PC-3 (cell line): Measurements from ENCODE around the gene NRSN2. TPM values are rescaled to one million over a fixed set of nuclear protein-coding genes. Genes with fewer than 3 reads are reported as not detected.

Source experiments
- ATAC-seq: fragments of 200-7000 bp; cut with Tn5 transposase; 2 replicates; pipeline ENCODE4 v1.9.1; 2020; ENCODE audit warnings: mild to moderate bottlenecking, moderate library complexity
- BruUV-seq: library from RNA; stranded (reverse); fragments of 400-500 nt; replicated peaks from 2 replicates; lab custom pipeline; 2021; lab: Mats Ljungman, UMichigan
- CTCF ChIA-PET: fragments of 300-600 bp; sonication (Branson Sonifier 250); formaldehyde crosslinking; loops from one replicate; lab custom pipeline; 2022; ENCODE audit warnings: antibody characterized with exemption; lab: Charles Lee
- POLR2A ChIA-PET: fragments of 300-600 bp; sonication (Branson Sonifier 250); formaldehyde crosslinking; loops from one replicate; lab custom pipeline; 2022; ENCODE audit warnings: antibody characterized with exemption; ENCODE audit not compliant: unreplicated experiment; lab: Charles Lee
- DNase-seq: peaks from one replicate; pipeline ENCODE4 v3.0.0-alpha.2; 2015
- H2AFZ ChIP-seq: fragments of 300-600 bp; sonication (generic); 2 replicates; pipeline ENCODE4 v1.6.0; 2016; ENCODE audit warnings: antibody characterized with exemption, low read length
- H3F3A ChIP-seq: fragments of 300-600 bp; sonication (generic); one replicate; pipeline ENCODE4 v1.6.0; 2017; ENCODE audit warnings: antibody characterized with exemption, low read length, control low read depth, mild to moderate bottlenecking; ENCODE audit not compliant: unreplicated experiment
- H3K27ac ChIP-seq: fragments of 300-600 bp; sonication (generic); 2 replicates; pipeline ENCODE4 v1.5.1; 2016; ENCODE audit warnings: mild to moderate bottlenecking, low read length
- H3K27me3 ChIP-seq: fragments of 300-600 bp; sonication (generic); 2 replicates; pipeline ENCODE4 v1.6.1; 2016; ENCODE audit warnings: low read length, mixed read lengths
- H3K36me3 ChIP-seq: fragments of 300-600 bp; sonication (generic); 2 replicates; pipeline ENCODE4 v1.6.1; 2016; ENCODE audit warnings: low read depth, mixed run types, low read length, mixed read lengths
- H3K4me1 ChIP-seq: fragments of 300-600 bp; sonication (generic); 2 replicates; pipeline ENCODE4 v1.5.1; 2016; ENCODE audit warnings: low read length; ENCODE audit not compliant: insufficient read depth
- H3K4me2 ChIP-seq: fragments of 300-600 bp; sonication (generic); 2 replicates; pipeline ENCODE4 v1.6.0; 2016; ENCODE audit warnings: low read length
- H3K4me3 ChIP-seq: fragments of 300-600 bp; sonication (generic); 2 replicates; pipeline ENCODE4 v1.5.1; 2016; ENCODE audit warnings: mild to moderate bottlenecking, low read length, mixed read lengths
- H3K79me2 ChIP-seq: fragments of 300-600 bp; sonication (generic); 2 replicates; pipeline ENCODE4 v1.6.1; 2017; ENCODE audit warnings: low read length, mixed read lengths
- H3K9ac ChIP-seq: fragments of 300-600 bp; sonication (generic); 2 replicates; pipeline ENCODE4 v1.6.0; 2016; ENCODE audit warnings: mild to moderate bottlenecking, low read length
- H3K9me2 ChIP-seq: fragments of 300-600 bp; sonication (generic); replicated peaks from 2 replicates; pipeline ENCODE4 v1.6.1; 2016; ENCODE audit warnings: mixed run types, low read length, mixed read lengths
- H3K9me3 ChIP-seq: fragments of 300-600 bp; sonication (generic); 2 replicates; pipeline ENCODE4 v1.6.1; 2016; ENCODE audit warnings: low read length, mixed read lengths
- H4K20me1 ChIP-seq: fragments of 300-600 bp; sonication (generic); 2 replicates; pipeline ENCODE4 v1.6.1; 2016; ENCODE audit warnings: low read length, mixed read lengths
- CTCF ChIP-seq: fragments of 300-600 bp; sonication (generic); conservative IDR thresholded peaks from 2 replicates; pipeline ENCODE4 v1.5.1; 2017; ENCODE audit warnings: antibody characterized with exemption, low read depth, mild to moderate bottlenecking, low read length
- EZH2 ChIP-seq: fragments of 300-600 bp; sonication (generic); IDR thresholded peaks from one replicate; pipeline ENCODE4 v1.6.1; 2017; ENCODE audit warnings: antibody characterized with exemption, mild to moderate bottlenecking, low read length; ENCODE audit not compliant: unreplicated experiment
- EZH2phosphoT487 ChIP-seq: fragments of 300-600 bp; sonication (generic); IDR thresholded peaks from 2 replicates; pipeline ENCODE4 v1.6.1; 2018; ENCODE audit warnings: mild to moderate bottlenecking, antibody characterized with exemption, low read length, borderline replicate concordance
- intact Hi-C: fragments of 100-400 bp; cut with micrococcal nuclease; formaldehyde crosslinking; loops from 2 replicates; pipeline ENCODE4 v1.9.0; 2023
- total RNA-seq: library from RNA; depleted of rRNA; stranded (reverse); fragments of >200 nt; gene quantifications from 2 replicates; pipeline ENCODE4 v1.2.3, GENCODE V29; 2014; rRNA removed

The NRSN2 gene
- total RNA-seq, 1 experiment from 2014 or later: 50.7 TPM

GRCh38 chr20:403582-403957 is 56.7 kb downstream of the NRSN2 start:
- ChIA-PET POLR2A (no interaction called here), CTCF (no interaction called here)
- Histone ChIP-seq H3K27ac (peak overlapping the region; percentile 91), H4K20me1 (no peaks in the 10 kb centered on the region), H3K9me3 (no peaks in the 10 kb centered on the region), H3K9ac (no peak overlapping the region), H3K4me1 (peaks cover 34% of the 10 kb centered on the region), H3K4me3 (no peak overlapping the region), H3K79me2 (peaks cover 4% of the 10 kb centered on the region), H3F3A (no peaks in the 10 kb centered on the region), H3K4me2 (no peak overlapping the region), H3K27me3 (no peaks in the 10 kb centered on the region), H3K9me2 (no peaks in the 10 kb centered on the region), H3K36me3 (no peaks in the 10 kb centered on the region), H2AFZ (no peak overlapping the region)
- no peak for TF ChIP-seq EZH2phosphoT487
- no peak for TF ChIP-seq EZH2
- TF ChIP-seq CTCF: no peak
- DNase-seq: no peak
- intact Hi-C loops: loop anchor here (5.0 kb wide), 1 partner anchor 41 kb away; no protein-coding TSS in a partner anchor
- no peak for ATAC-seq
- BruUV-seq: no TSS peak

GRCh38 chr20:404088-404487 is 57.2 kb downstream of the NRSN2 start:
- Histone ChIP-seq H3K4me3 (no peak overlapping the region), H3K79me2 (peaks cover 10% of the 10 kb centered on the region), H4K20me1 (no peaks in the 10 kb centered on the region), H3K27ac (no peak overlapping the region), H2AFZ (no peak overlapping the region), H3F3A (no peaks in the 10 kb centered on the region), H3K4me1 (peaks cover 38% of the 10 kb centered on the region), H3K9me3 (no peaks in the 10 kb centered on the region), H3K4me2 (no peak overlapping the region), H3K9me2 (no peaks in the 10 kb centered on the region), H3K27me3 (no peaks in the 10 kb centered on the region), H3K36me3 (no peaks in the 10 kb centered on the region), H3K9ac (no peak overlapping the region)
- POLR2A ChIA-PET: no interaction called here
- ATAC-seq (no peak), DNase-seq (no peak)
- intact Hi-C loops: loop anchor here (5.0 kb wide), 1 partner anchor 42 kb away; no protein-coding TSS in a partner anchor
- BruUV-seq: no TSS peak
- CTCF ChIA-PET: no interaction called here
- TF ChIP-seq EZH2 (no peak), EZH2phosphoT487 (no peak), CTCF (no peak)

Other genes with a start within 250 kb of the NRSN2 start
- not detected in 2 replicates for gene DEFB126, start 204.5 kb upstream of the NRSN2 start, total RNA-seq
- not detected in 2 replicates for gene DEFB127, start 189.7 kb upstream of the NRSN2 start, total RNA-seq
- gene DEFB128, start 157.4 kb upstream of the NRSN2 start, total RNA-seq: not detected in 2 replicates
- gene DEFB129, start 119.9 kb upstream of the NRSN2 start, total RNA-seq: not detected in 2 replicates
- gene DEFB132, start 89.4 kb upstream of the NRSN2 start, total RNA-seq: not detected in 2 replicates
- gene C20orf96, start 56.4 kb upstream of the NRSN2 start, total RNA-seq: 3.4 and 5.0 TPM in 2 replicates
- gene ZCCHC3, start 49.5 kb upstream of the NRSN2 start, total RNA-seq: 18.5 and 21.5 TPM in 2 replicates
- 13.8 and 18.7 TPM in 2 replicates for gene SOX12, start 21.6 kb upstream of the NRSN2 start, total RNA-seq
- gene TRIB3, start 33.6 kb downstream of the NRSN2 start, total RNA-seq: 160 and 193 TPM in 2 replicates
- gene RBCK1, start 61.2 kb downstream of the NRSN2 start, total RNA-seq: 115 and 137 TPM in 2 replicates
- gene TBC1D20, start 115.4 kb downstream of the NRSN2 start, total RNA-seq: 24.2 and 26.3 TPM in 2 replicates
- gene CSNK2A1, start 196.7 kb downstream of the NRSN2 start, total RNA-seq: 147 and 161 TPM in 2 replicates